GM15510 (cell line): ENCODE measurements around the gene CTIF.

Experiments used
- POLR2A ChIP-seq: IDR thresholded peaks from 3 replicates; pipeline ENCODE4 v1.6.1; 2011; ENCODE audit warnings: borderline replicate concordance; ENCODE audit not compliant: insufficient read length; ENCODE audit errors: extremely low read depth

CTIF gene

GRCh38 chr18:48782381-48782861, 243.6 kb downstream of the CTIF start:
- TF ChIP-seq POLR2A, result no peak

GRCh38 chr18:48783616-48784520, 245.0 kb downstream of the CTIF start:
- TF ChIP-seq POLR2A, result no peak

- TF ChIP-seq POLR2A, result no peak
These were observed 245.8 kb downstream of the CTIF start for GRCh38 chr18:48784656-48785055.

- no peak for TF ChIP-seq POLR2A
These were observed 246.3 kb downstream of the CTIF start for GRCh38 chr18:48785091-48785614.

- no peak for TF ChIP-seq POLR2A
These were observed 247.1 kb downstream of the CTIF start for GRCh38 chr18:48785736-48786454.

- TF ChIP-seq POLR2A, result no peak
These were observed 247.8 kb downstream of the CTIF start for GRCh38 chr18:48786455-48787202.

GRCh38 chr18:48787203-48788151, 248.6 kb downstream of the CTIF start:
- no peak for TF ChIP-seq POLR2A

- no peak for TF ChIP-seq POLR2A
These were observed 249.5 kb downstream of the CTIF start for GRCh38 chr18:48788373-48788772.

- no peak for TF ChIP-seq POLR2A
These were observed 250.5 kb downstream of the CTIF start for GRCh38 chr18:48789259-48789812.

GRCh38 chr18:48790226-48790863, 251.5 kb downstream of the CTIF start:
- no peak for TF ChIP-seq POLR2A

GRCh38 chr18:48790869-48791635, 252.2 kb downstream of the CTIF start:
- no peak for TF ChIP-seq POLR2A

GRCh38 chr18:48791636-48792105, 252.8 kb downstream of the CTIF start:
- no peak for TF ChIP-seq POLR2A
